NCI-H1048 (cell line): ENCODE results near the gene GFRA1.

ENCODE experiments used
- DNase-seq: peaks from one replicate; lab custom pipeline; 2025; lab: John Stamatoyannopoulos, UW

GFRA1 gene

GRCh38 chr10:116159197-116159596 lies 113.8 kb downstream of the GFRA1 start:
- no peak for DNase-seq

GRCh38 chr10:116158036-116158435 lies 115.0 kb downstream of the GFRA1 start:
- DNase-seq: no peak

- DNase-seq: no peak
Observed at GRCh38 chr10:116157485-116157884, 115.5 kb downstream of the GFRA1 start.

- DNase-seq: no peak
Observed at GRCh38 chr10:116156819-116157218, 116.2 kb downstream of the GFRA1 start.

- DNase-seq: no peak
Observed at GRCh38 chr10:116155191-116155590, 117.8 kb downstream of the GFRA1 start.

GRCh38 chr10:116154651-116155050 lies 118.4 kb downstream of the GFRA1 start:
- DNase-seq: no peak

GRCh38 chr10:116151076-116151475 lies 121.9 kb downstream of the GFRA1 start:
- DNase-seq: no peak

GRCh38 chr10:116150606-116151005 lies 122.4 kb downstream of the GFRA1 start:
- DNase-seq: no peak

- no peak for DNase-seq
Observed at GRCh38 chr10:116147147-116147905, 125.7 kb downstream of the GFRA1 start.

GRCh38 chr10:116146372-116147140 lies 126.5 kb downstream of the GFRA1 start:
- no peak for DNase-seq

GRCh38 chr10:116143673-116144222 lies 129.3 kb downstream of the GFRA1 start:
- DNase-seq: no peak

- DNase-seq: no peak
Observed at GRCh38 chr10:116141855-116142254, 131.2 kb downstream of the GFRA1 start.

- no peak for DNase-seq
Observed at GRCh38 chr10:116141246-116141645, 131.8 kb downstream of the GFRA1 start.

GRCh38 chr10:116139886-116140285 lies 133.1 kb downstream of the GFRA1 start:
- DNase-seq: no peak

- DNase-seq: no peak
Observed at GRCh38 chr10:116138897-116139296, 134.1 kb downstream of the GFRA1 start.

- no peak for DNase-seq
Observed at GRCh38 chr10:116136261-116136660, 136.7 kb downstream of the GFRA1 start.

- DNase-seq: no peak
Observed at GRCh38 chr10:116134322-116134721, 138.7 kb downstream of the GFRA1 start.

GRCh38 chr10:116133634-116134033 lies 139.4 kb downstream of the GFRA1 start:
- no peak for DNase-seq

GRCh38 chr10:116132780-116133399 lies 140.1 kb downstream of the GFRA1 start:
- DNase-seq: no peak

- DNase-seq: no peak
Observed at GRCh38 chr10:116130006-116130405, 143.0 kb downstream of the GFRA1 start.

- DNase-seq: no peak
Observed at GRCh38 chr10:116126954-116127695, 145.9 kb downstream of the GFRA1 start.

GRCh38 chr10:116126239-116126638 lies 146.8 kb downstream of the GFRA1 start:
- DNase-seq: no peak
